ENCODE measurements around the gene COX19.

GRCh38 chr7:1017586-1018333 is 42.4 kb upstream of the COX19 start:
- TF ChIP-seq, protein P1, sequence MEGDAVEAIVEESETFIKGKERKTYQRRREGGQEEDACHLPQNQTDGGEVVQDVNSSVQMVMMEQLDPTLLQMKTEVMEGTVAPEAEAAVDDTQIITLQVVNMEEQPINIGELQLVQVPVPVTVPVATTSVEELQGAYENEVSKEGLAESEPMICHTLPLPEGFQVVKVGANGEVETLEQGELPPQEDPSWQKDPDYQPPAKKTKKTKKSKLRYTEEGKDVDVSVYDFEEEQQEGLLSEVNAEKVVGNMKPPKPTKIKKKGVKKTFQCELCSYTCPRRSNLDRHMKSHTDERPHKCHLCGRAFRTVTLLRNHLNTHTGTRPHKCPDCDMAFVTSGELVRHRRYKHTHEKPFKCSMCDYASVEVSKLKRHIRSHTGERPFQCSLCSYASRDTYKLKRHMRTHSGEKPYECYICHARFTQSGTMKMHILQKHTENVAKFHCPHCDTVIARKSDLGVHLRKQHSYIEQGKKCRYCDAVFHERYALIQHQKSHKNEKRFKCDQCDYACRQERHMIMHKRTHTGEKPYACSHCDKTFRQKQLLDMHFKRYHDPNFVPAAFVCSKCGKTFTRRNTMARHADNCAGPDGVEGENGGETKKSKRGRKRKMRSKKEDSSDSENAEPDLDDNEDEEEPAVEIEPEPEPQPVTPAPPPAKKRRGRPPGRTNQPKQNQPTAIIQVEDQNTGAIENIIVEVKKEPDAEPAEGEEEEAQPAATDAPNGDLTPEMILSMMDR (IDR thresholded peaks at IDR 0.05; ENCODE audit: insufficient read depth, low read length) = no peak
- no peak for TF ChIP-seq POLR2AphosphoS5 (IDR thresholded peaks at IDR 0.05; ENCODE audit: low read depth)
- TF ChIP-seq, protein P2, sequence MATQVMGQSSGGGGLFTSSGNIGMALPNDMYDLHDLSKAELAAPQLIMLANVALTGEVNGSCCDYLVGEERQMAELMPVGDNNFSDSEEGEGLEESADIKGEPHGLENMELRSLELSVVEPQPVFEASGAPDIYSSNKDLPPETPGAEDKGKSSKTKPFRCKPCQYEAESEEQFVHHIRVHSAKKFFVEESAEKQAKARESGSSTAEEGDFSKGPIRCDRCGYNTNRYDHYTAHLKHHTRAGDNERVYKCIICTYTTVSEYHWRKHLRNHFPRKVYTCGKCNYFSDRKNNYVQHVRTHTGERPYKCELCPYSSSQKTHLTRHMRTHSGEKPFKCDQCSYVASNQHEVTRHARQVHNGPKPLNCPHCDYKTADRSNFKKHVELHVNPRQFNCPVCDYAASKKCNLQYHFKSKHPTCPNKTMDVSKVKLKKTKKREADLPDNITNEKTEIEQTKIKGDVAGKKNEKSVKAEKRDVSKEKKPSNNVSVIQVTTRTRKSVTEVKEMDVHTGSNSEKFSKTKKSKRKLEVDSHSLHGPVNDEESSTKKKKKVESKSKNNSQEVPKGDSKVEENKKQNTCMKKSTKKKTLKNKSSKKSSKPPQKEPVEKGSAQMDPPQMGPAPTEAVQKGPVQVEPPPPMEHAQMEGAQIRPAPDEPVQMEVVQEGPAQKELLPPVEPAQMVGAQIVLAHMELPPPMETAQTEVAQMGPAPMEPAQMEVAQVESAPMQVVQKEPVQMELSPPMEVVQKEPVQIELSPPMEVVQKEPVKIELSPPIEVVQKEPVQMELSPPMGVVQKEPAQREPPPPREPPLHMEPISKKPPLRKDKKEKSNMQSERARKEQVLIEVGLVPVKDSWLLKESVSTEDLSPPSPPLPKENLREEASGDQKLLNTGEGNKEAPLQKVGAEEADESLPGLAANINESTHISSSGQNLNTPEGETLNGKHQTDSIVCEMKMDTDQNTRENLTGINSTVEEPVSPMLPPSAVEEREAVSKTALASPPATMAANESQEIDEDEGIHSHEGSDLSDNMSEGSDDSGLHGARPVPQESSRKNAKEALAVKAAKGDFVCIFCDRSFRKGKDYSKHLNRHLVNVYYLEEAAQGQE (IDR thresholded peaks at IDR 0.05; ENCODE audit: insufficient replicate concordance, low read depth) = no peak
- no peak for TF ChIP-seq GABPA (IDR thresholded peaks at IDR 0.05; ENCODE audit: low read depth)
- TF ChIP-seq SPI1 (IDR thresholded peaks at IDR 0.05; ENCODE audit: borderline replicate concordance, low read depth) = no peak
